K562 (cell line): ENCODE data around the gene PPT2. TPM values are rescaled to one million over a fixed set of nuclear protein-coding genes. Genes with fewer than 3 reads are reported as not detected.

Source experiments
- MAFG ChIP-seq: fragments of 450-650 bp; conservative IDR thresholded peaks from 2 replicates; pipeline ENCODE4 v1.6.1; 2016; ENCODE audit warnings: missing genetic modification characterization, missing compliant biosample characterization
- TOE1 ChIP-seq, 2 experiments: fragments of 450-650 bp in 1 of 2; sonication (generic) in 1 of 2; formaldehyde crosslinking in 1 of 2; IDR thresholded peaks; 2 replicates each; pipeline versions ENCODE4 v1.7.1 to v1.8.0; 2016 to 2022; ENCODE audit warnings: borderline replicate concordance in 2 of 2, mild to moderate bottlenecking in 2 of 2, antibody characterized with exemption in 1 of 2, inconsistent platforms in 1 of 2, low read depth in 1 of 2, missing genetic modification reagents in 1 of 2, moderate library complexity in 1 of 2
- ZNF217 ChIP-seq: sonication (generic); formaldehyde crosslinking; IDR thresholded peaks from 2 replicates; pipeline ENCODE4 v1.8.0; 2022; ENCODE audit warnings: mild to moderate bottlenecking, missing genetic modification reagents
- polyA plus RNA-seq, 8 experiments: library from polyadenylated mRNA; depleted of rRNA in 4 of 8; stranded (reverse) in 5 of 8; unstranded in 3 of 8; fragments of >200 nt; fragmentation: Nextera tagmentation in 2 of 8; fragmentation: Illumina TruSeq in 1 of 8; extraction: Ambion mirVana in 2 of 8; extraction: Trizol in 1 of 8; gene quantifications; 2 replicates each; pipeline versions ENCODE4 v1.2.1 to v1.2.3, GENCODE V29; 2011 to 2014; ENCODE audit warnings: inconsistent platforms in 1 of 8, missing spikeins in 1 of 8
- total RNA-seq, 7 experiments: library from RNA; depleted of rRNA in 6 of 7; stranded (reverse); fragments of >200 nt in 6 of 7; fragmentation: Illumina TruSeq in 2 of 7; extraction: Trizol in 2 of 7; gene quantifications; 2 replicates each; pipeline versions ENCODE4 v1.2.1 to v1.2.3, GENCODE V29; 2011 to 2021; ENCODE audit warnings: low replicate concordance in 1 of 7
- TF ChIP-seq, protein P1 (sequence below): fragments of 450-650 bp; IDR thresholded peaks from 2 replicates; pipeline ENCODE4 v1.6.1; 2016; ENCODE audit warnings: mild to moderate bottlenecking, moderate library complexity
- TF ChIP-seq, protein P2 (sequence below), 2 experiments: fragments of 450-650 bp; IDR thresholded peaks; 2 replicates each; pipeline ENCODE4 v1.6.1; 2016; ENCODE audit warnings: mild to moderate bottlenecking in 2 of 2, borderline replicate concordance in 1 of 2, low read depth in 1 of 2, moderate library complexity in 1 of 2

Gene PPT2
- total and polyA plus RNA-seq, 9 of the 15 experiments (the other 6 are each of a cell fraction or from before 2014, with no cell fraction given), result 27.4 to 98.8 (median 69.9) TPM

- TF ChIP-seq, protein P1, sequence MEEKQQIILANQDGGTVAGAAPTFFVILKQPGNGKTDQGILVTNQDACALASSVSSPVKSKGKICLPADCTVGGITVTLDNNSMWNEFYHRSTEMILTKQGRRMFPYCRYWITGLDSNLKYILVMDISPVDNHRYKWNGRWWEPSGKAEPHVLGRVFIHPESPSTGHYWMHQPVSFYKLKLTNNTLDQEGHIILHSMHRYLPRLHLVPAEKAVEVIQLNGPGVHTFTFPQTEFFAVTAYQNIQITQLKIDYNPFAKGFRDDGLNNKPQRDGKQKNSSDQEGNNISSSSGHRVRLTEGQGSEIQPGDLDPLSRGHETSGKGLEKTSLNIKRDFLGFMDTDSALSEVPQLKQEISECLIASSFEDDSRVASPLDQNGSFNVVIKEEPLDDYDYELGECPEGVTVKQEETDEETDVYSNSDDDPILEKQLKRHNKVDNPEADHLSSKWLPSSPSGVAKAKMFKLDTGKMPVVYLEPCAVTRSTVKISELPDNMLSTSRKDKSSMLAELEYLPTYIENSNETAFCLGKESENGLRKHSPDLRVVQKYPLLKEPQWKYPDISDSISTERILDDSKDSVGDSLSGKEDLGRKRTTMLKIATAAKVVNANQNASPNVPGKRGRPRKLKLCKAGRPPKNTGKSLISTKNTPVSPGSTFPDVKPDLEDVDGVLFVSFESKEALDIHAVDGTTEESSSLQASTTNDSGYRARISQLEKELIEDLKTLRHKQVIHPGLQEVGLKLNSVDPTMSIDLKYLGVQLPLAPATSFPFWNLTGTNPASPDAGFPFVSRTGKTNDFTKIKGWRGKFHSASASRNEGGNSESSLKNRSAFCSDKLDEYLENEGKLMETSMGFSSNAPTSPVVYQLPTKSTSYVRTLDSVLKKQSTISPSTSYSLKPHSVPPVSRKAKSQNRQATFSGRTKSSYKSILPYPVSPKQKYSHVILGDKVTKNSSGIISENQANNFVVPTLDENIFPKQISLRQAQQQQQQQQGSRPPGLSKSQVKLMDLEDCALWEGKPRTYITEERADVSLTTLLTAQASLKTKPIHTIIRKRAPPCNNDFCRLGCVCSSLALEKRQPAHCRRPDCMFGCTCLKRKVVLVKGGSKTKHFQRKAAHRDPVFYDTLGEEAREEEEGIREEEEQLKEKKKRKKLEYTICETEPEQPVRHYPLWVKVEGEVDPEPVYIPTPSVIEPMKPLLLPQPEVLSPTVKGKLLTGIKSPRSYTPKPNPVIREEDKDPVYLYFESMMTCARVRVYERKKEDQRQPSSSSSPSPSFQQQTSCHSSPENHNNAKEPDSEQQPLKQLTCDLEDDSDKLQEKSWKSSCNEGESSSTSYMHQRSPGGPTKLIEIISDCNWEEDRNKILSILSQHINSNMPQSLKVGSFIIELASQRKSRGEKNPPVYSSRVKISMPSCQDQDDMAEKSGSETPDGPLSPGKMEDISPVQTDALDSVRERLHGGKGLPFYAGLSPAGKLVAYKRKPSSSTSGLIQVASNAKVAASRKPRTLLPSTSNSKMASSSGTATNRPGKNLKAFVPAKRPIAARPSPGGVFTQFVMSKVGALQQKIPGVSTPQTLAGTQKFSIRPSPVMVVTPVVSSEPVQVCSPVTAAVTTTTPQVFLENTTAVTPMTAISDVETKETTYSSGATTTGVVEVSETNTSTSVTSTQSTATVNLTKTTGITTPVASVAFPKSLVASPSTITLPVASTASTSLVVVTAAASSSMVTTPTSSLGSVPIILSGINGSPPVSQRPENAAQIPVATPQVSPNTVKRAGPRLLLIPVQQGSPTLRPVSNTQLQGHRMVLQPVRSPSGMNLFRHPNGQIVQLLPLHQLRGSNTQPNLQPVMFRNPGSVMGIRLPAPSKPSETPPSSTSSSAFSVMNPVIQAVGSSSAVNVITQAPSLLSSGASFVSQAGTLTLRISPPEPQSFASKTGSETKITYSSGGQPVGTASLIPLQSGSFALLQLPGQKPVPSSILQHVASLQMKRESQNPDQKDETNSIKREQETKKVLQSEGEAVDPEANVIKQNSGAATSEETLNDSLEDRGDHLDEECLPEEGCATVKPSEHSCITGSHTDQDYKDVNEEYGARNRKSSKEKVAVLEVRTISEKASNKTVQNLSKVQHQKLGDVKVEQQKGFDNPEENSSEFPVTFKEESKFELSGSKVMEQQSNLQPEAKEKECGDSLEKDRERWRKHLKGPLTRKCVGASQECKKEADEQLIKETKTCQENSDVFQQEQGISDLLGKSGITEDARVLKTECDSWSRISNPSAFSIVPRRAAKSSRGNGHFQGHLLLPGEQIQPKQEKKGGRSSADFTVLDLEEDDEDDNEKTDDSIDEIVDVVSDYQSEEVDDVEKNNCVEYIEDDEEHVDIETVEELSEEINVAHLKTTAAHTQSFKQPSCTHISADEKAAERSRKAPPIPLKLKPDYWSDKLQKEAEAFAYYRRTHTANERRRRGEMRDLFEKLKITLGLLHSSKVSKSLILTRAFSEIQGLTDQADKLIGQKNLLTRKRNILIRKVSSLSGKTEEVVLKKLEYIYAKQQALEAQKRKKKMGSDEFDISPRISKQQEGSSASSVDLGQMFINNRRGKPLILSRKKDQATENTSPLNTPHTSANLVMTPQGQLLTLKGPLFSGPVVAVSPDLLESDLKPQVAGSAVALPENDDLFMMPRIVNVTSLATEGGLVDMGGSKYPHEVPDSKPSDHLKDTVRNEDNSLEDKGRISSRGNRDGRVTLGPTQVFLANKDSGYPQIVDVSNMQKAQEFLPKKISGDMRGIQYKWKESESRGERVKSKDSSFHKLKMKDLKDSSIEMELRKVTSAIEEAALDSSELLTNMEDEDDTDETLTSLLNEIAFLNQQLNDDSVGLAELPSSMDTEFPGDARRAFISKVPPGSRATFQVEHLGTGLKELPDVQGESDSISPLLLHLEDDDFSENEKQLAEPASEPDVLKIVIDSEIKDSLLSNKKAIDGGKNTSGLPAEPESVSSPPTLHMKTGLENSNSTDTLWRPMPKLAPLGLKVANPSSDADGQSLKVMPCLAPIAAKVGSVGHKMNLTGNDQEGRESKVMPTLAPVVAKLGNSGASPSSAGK, result no peak
- TF ChIP-seq, protein P2, sequence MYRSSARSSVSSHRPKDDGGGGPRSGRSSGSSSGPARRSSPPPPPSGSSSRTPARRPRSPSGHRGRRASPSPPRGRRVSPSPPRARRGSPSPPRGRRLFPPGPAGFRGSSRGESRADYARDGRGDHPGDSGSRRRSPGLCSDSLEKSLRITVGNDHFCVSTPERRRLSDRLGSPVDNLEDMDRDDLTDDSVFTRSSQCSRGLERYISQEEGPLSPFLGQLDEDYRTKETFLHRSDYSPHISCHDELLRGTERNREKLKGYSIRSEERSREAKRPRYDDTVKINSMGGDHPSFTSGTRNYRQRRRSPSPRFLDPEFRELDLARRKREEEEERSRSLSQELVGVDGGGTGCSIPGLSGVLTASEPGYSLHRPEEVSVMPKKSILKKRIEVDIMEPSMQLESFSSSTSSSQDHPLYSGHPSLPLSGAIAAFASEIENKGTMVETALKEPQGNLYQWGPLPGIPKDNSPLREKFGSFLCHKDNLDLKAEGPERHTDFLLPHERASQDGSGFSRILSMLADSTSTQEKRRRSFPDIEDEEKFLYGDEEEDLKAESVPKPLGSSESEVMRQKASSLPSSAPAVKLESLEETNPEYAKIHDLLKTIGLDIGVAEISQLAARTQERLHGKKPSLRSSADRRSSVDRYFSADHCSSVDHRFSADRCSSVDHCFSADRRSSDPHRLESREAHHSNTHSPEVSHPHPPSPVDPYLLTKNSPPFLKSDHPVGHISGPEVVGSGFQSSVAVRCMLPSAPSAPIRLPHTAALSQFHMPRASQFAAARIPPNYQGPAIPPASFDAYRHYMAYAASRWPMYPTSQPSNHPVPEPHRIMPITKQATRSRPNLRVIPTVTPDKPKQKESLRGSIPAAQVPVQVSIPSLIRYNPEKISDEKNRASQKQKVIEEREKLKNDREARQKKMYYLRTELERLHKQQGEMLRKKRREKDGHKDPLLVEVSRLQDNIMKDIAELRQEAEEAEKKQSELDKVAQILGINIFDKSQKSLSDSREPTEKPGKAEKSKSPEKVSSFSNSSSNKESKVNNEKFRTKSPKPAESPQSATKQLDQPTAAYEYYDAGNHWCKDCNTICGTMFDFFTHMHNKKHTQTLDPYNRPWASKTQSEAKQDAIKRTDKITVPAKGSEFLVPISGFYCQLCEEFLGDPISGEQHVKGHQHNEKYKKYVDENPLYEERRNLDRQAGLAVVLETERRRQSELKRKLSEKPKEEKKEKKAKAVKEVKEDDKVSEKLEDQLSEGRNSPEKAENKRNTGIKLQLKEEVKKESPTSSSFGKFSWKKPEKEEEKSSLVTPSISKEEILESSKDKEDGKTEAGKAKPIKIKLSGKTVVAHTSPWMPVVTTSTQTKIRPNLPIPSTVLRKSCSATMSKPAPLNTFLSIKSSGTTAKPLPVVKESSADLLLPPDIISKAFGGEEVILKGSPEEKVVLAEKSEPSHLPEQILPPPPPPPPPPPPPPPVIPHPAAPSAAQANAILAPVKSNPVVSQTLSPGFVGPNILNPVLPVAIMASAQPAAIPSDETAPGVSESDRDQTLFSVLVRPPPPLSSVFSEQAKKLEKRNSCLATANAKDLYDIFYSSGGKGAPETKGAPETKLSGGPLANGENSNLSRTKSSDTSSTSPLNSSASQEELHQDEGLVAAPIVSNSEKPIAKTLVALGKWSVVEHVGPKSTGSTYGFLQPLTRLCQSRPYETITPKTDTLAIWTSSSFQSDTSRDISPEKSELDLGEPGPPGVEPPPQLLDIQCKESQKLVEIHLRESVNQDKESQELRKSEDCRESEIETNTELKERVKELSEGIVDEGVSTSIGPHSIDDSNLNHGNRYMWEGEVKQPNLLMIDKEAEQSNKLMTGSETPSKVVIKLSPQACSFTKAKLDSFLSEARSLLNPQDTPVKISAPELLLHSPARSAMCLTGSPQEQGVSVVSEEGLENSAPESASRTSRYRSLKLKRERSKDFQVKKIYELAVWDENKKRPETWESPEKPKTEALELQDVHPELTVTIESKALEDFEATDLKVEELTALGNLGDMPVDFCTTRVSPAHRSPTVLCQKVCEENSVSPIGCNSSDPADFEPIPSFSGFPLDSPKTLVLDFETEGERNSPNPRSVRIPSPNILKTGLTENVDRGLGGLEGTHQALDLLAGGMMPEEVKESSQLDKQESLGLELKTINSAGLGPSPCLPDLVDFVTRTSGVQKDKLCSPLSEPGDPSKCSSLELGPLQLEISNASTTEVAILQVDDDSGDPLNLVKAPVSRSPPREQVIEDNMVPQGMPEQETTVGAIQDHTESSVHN (IDR thresholded peaks at IDR 0.05; ENCODE audit: borderline replicate concordance in 1 of 2, low read depth in 1 of 2), result 0 out of 4 replicates have a peak, but pooled peaks of 1 of the 2 experiments have one; percentile 32
- peak; percentile 89 for TF ChIP-seq TOE1 (IDR thresholded peaks at IDR 0.05; ENCODE audit: borderline replicate concordance)
- TF ChIP-seq TOE1 (CRISPR knock-in tag; IDR thresholded peaks at IDR 0.05; ENCODE audit: borderline replicate concordance, low read depth), result no peak
- no peak for TF ChIP-seq MAFG (tag)
- TF ChIP-seq ZNF217 (CRISPR knock-in tag), result no peak
Measured at GRCh38 chr6:32190054-32190851, 36.3 kb downstream of the PPT2 start, which contains the start of gene PBX2 (continued).
